OCI-LY7 (cell line): ENCODE results near the gene TWIST2. TPM values are rescaled to one million over a fixed set of nuclear protein-coding genes. Genes with fewer than 3 reads are reported as not detected.

Experiments used
- BruUV-seq: library from RNA; stranded (reverse); fragments of 400-500 nt; replicated peaks from 2 replicates; lab custom pipeline; 2021; lab: Mats Ljungman, UMichigan
- CTCF ChIA-PET: fragments of 300-600 bp; sonication (Branson Sonifier 250); formaldehyde crosslinking; loops from one replicate; lab custom pipeline; 2022; ENCODE audit warnings: antibody characterized with exemption; ENCODE audit not compliant: unreplicated experiment; lab: Charles Lee
- POLR2A ChIA-PET: fragments of 300-600 bp; sonication (Branson Sonifier 250); formaldehyde crosslinking; loops from one replicate; lab custom pipeline; 2022; ENCODE audit warnings: antibody characterized with exemption; lab: Charles Lee
- DNase-seq: peaks from one replicate; pipeline ENCODE4 v3.0.0-alpha.2; 2015; ENCODE audit warnings: low spot score
- H2AFZ ChIP-seq: fragments of 200-600 bp; sonication (generic), shearing (Covaris generic); 2 replicates; pipeline ENCODE4 v1.6.1; 2014; ENCODE audit warnings: mild to moderate bottlenecking, antibody characterized with exemption, low read length, moderate library complexity
- H3K27ac ChIP-seq: fragments of 200-600 bp; sonication (generic); 2 replicates; pipeline ENCODE4 v1.5.1; 2014; ENCODE audit warnings: mixed run types, low read depth, mild to moderate bottlenecking, moderate library complexity, low read length, inconsistent platforms; ENCODE audit not compliant: poor library complexity, severe bottlenecking
- H3K36me3 ChIP-seq: fragments of 200-600 bp; sonication (generic); 2 replicates; pipeline ENCODE4 v1.6.1; 2014; ENCODE audit warnings: mild to moderate bottlenecking, antibody characterized with exemption, low read length, moderate library complexity, mixed read lengths; ENCODE audit not compliant: insufficient read depth
- H3K4me1 ChIP-seq: fragments of 200-600 bp; sonication (generic); 2 replicates; pipeline ENCODE4 v1.5.1; 2014; ENCODE audit warnings: mild to moderate bottlenecking, low read length; ENCODE audit not compliant: insufficient read depth, poor library complexity, severe bottlenecking
- H3K4me2 ChIP-seq: fragments of 200-600 bp; sonication (generic); 2 replicates; pipeline ENCODE4 v1.6.1; 2014; ENCODE audit warnings: mild to moderate bottlenecking, low read length
- H3K4me3 ChIP-seq: fragments of 200-600 bp; sonication (generic); 2 replicates; pipeline ENCODE4 v1.5.1; 2014; ENCODE audit warnings: mild to moderate bottlenecking, low read depth, low read length; ENCODE audit not compliant: poor library complexity, severe bottlenecking
- H3K79me2 ChIP-seq: fragments of 200-600 bp; sonication (generic); 2 replicates; pipeline ENCODE4 v1.6.1; 2016; ENCODE audit warnings: low read depth, mild to moderate bottlenecking, low read length, moderate library complexity, mixed read lengths; ENCODE audit not compliant: insufficient read depth
- H3K9me2 ChIP-seq: fragments of 200-600 bp; sonication (generic); 2 replicates; pipeline ENCODE4 v1.6.1; 2016; ENCODE audit warnings: mild to moderate bottlenecking, low read length, mixed read lengths; ENCODE audit not compliant: insufficient read depth
- H3K9me3 ChIP-seq: fragments of 200-600 bp; sonication (generic); 2 replicates; pipeline ENCODE4 v1.6.1; 2014; ENCODE audit warnings: mild to moderate bottlenecking, mixed run types, low read length, mixed read lengths
- H4K20me1 ChIP-seq: fragments of 200-600 bp; sonication (generic); 2 replicates; pipeline ENCODE4 v1.6.1; 2014; ENCODE audit warnings: mild to moderate bottlenecking, antibody characterized with exemption, low read length, moderate library complexity, mixed read lengths; ENCODE audit not compliant: insufficient read depth
- EZH2phosphoT487 ChIP-seq: fragments of 200-600 bp; sonication (generic); IDR thresholded peaks from 2 replicates; pipeline ENCODE4 v1.6.1; 2018; ENCODE audit warnings: low read depth, borderline replicate concordance, mild to moderate bottlenecking, mixed run types, antibody characterized with exemption, low read length, moderate library complexity, mixed read lengths
- intact Hi-C: fragments of 100-400 bp; cut with micrococcal nuclease; formaldehyde crosslinking; loops from one replicate; pipeline ENCODE4 v1.10.0; 2022; ENCODE audit not compliant: unreplicated experiment
- total RNA-seq, 2 experiments: library from RNA; depleted of rRNA in 1 of 2; stranded (reverse); fragments of >200 nt in 1 of 2; shearing (Covaris generic) in 1 of 2; gene quantifications; 2 replicates each; pipeline ENCODE4 v1.2.3, GENCODE V29; 2014 to 2022
- TF ChIP-seq, protein P1 (sequence below): fragments of 200-600 bp; sonication (generic); conservative IDR thresholded peaks from 2 replicates; pipeline ENCODE4 v1.5.1; 2014; ENCODE audit warnings: mild to moderate bottlenecking, antibody characterized with exemption, low read length, moderate library complexity, mixed read lengths

TWIST2 gene
- total RNA-seq, 2 experiments from 2014 or later = not detected

DNA sequence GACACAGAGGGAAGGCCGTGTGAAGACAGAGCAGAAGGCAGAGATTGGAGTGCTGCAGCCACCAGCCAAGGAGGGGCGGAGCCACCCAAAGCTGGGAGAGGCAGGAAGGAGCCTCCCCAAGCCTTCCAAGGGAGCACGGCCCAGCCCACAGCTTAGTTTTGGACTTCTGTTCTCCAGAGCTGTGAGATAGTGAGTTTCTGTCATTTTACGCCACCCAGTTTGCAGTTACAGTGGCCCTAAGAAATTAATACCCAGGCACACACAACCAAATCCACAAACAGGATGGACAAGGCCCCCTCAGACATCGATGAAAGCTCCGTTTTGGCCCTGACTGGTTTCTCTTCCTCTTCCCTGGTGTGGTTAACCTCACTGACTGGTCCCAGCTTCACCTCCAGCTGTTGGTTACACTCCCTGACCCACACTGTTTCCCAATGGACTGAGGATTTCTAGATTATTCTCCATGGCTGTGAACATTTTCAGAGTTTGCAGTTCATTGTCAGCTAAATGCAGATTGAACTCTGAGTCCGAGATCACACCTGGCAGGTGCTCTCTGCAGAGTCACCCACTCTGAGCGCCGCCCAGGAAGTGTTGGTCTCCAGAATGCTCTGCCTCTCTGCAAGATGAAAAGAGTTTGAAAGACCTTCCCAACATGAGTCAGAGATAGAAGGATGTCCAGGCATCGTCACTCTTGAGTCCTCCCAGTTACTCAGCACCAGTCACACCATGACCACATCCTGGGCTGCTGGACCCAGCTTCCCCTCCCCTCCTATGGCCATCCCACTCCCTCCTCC lies 100.2 kb downstream of the TWIST2 start:
- BruUV-seq = no TSS peak
- Histone ChIP-seq H3K4me3 (no peak overlapping the region), H3K4me2 (no peak overlapping the region), H3K4me1 (peaks cover 5% of the 10 kb centered on the region), H3K9me2 (no peaks in the 10 kb centered on the region), H3K9me3 (no peaks in the 10 kb centered on the region), H3K36me3 (no peaks in the 10 kb centered on the region), H3K27ac (no peak overlapping the region), H4K20me1 (no peaks in the 10 kb centered on the region), H2AFZ (no peak overlapping the region), H3K79me2 (no peaks in the 10 kb centered on the region)
- ChIA-PET POLR2A (no interaction called here), CTCF (no interaction called here)
- TF ChIP-seq, protein P1, sequence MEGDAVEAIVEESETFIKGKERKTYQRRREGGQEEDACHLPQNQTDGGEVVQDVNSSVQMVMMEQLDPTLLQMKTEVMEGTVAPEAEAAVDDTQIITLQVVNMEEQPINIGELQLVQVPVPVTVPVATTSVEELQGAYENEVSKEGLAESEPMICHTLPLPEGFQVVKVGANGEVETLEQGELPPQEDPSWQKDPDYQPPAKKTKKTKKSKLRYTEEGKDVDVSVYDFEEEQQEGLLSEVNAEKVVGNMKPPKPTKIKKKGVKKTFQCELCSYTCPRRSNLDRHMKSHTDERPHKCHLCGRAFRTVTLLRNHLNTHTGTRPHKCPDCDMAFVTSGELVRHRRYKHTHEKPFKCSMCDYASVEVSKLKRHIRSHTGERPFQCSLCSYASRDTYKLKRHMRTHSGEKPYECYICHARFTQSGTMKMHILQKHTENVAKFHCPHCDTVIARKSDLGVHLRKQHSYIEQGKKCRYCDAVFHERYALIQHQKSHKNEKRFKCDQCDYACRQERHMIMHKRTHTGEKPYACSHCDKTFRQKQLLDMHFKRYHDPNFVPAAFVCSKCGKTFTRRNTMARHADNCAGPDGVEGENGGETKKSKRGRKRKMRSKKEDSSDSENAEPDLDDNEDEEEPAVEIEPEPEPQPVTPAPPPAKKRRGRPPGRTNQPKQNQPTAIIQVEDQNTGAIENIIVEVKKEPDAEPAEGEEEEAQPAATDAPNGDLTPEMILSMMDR = no peak
- no peak for TF ChIP-seq EZH2phosphoT487
- DNase-seq = no peak
- intact Hi-C loops = no loop called here

DNA sequence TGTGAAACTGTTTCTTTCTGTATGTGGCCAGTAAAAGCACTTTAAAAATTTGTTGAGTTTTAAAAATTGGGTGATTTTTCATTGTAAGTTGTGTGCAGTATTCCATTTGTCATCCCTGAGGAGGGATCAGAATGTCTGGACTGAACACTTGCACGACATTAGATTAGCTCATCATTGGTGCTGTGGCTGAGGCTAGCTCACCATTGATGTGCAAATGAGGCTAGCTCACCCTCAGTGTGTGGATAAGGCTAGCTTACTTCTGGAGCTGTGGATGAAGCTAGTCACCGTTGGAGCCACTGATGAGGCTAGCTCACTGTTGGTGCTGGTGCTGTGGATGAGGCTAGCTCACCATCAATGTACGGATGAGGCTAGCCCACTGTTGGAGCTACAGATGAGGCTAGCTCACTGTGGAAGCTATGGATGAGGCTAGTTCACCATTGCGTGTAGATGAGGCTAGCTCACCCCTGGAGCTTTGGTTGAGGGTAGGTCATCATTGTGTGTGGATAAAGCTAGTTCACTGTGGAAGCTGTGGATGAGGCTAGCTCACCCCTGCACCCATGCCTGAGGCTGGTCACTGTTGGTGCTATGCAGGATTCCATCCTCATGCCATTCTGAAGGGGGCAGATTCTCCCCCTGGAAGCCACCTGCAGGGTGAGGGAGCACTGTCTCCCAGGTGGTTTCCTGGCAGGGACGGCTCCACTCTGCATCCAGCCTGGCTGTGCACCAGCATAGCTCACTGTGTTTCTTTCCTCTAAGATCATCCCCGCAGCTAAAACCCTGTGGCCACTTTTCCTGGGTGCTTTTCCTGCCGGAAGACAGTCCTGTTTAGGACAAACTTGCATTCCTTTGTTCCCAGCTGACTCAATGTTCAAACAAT lies 101.1 kb downstream of the TWIST2 start:
- H3K4me2 ChIP-seq = no peak overlapping the region
- no peaks in the 10 kb centered on the region for H3K36me3 ChIP-seq
- H2AFZ ChIP-seq = no peak overlapping the region
- DNase-seq = no peak
- POLR2A ChIA-PET = no interaction called here
- no peaks in the 10 kb centered on the region for H3K79me2 ChIP-seq
- H3K4me1 ChIP-seq = peaks cover 5% of the 10 kb centered on the region
- H3K9me3 ChIP-seq = no peaks in the 10 kb centered on the region
- intact Hi-C loops = no loop called here
- no peaks in the 10 kb centered on the region for H4K20me1 ChIP-seq
- no TSS peak for BruUV-seq
- H3K27ac ChIP-seq = no peak overlapping the region
- no peaks in the 10 kb centered on the region for H3K9me2 ChIP-seq
- no peak for TF ChIP-seq EZH2phosphoT487
- TF ChIP-seq, protein P1 = no peak
- CTCF ChIA-PET = no interaction called here
- H3K4me3 ChIP-seq = no peak overlapping the region
